ENCODE data around the gene UNC5B.

DNA sequence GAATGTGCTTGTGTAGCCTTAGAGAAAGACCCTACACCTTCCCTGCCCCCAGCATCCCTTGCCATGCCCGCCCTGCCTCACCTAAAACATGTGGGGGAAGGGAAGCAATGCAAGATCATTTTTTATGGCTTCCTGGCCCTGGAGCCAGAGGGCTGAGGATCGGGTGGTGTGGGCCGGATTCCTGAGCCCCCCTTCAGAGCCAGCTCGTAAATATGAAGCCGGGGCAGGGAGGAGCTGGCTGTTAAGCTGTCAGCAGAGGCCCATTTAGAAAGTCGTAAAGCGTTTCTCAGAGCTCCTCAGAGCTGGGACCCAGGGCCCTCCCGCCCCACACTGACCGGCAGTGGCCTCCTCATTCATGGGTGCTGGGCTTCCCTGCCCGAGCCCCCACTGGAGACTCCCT, 23.9 kb downstream of the UNC5B start:
- TF ChIP-seq, protein P1, sequence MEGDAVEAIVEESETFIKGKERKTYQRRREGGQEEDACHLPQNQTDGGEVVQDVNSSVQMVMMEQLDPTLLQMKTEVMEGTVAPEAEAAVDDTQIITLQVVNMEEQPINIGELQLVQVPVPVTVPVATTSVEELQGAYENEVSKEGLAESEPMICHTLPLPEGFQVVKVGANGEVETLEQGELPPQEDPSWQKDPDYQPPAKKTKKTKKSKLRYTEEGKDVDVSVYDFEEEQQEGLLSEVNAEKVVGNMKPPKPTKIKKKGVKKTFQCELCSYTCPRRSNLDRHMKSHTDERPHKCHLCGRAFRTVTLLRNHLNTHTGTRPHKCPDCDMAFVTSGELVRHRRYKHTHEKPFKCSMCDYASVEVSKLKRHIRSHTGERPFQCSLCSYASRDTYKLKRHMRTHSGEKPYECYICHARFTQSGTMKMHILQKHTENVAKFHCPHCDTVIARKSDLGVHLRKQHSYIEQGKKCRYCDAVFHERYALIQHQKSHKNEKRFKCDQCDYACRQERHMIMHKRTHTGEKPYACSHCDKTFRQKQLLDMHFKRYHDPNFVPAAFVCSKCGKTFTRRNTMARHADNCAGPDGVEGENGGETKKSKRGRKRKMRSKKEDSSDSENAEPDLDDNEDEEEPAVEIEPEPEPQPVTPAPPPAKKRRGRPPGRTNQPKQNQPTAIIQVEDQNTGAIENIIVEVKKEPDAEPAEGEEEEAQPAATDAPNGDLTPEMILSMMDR (IDR thresholded peaks at IDR 0.05; ENCODE audit: poor library complexity): no peak
- TF ChIP-seq EZH2 (IDR thresholded peaks at IDR 0.05; ENCODE audit: borderline replicate concordance): no peak
